HG02759 (cell line): ENCODE measurements around the gene TMEM178A.

Experiments
- ATAC-seq: cut with Tn5 transposase; IDR thresholded peaks from one replicate; pipeline ENCODE4 v1.9.1; 2021; ENCODE audit warnings: mild to moderate bottlenecking, moderate library complexity; ENCODE audit not compliant: unreplicated experiment

Gene TMEM178A

GRCh38 chr2:39673018-39673417 lies 7.3 kb downstream of the TMEM178A start:
- ATAC-seq, result no peak

DNA sequence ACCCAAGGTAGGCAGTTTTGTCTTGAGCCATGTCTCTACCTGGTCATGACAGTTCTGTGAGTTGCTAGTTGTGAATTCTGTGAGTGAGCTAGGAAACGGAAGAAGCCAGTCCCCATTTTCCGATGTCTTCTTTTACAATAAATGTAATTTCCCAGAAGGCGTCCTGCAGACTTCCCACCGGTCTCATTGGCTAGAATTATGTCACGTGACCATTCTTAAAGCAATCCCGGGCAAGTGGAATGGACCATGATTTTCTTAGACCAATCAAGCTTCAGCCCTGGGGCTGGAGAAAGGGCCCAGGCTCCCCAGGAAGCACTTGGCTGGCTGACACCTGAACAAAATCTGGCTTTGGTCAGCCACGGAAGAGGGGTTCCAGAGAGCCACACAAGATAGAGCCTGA lies 10.6 kb downstream of the TMEM178A start:
- no peak for ATAC-seq

DNA sequence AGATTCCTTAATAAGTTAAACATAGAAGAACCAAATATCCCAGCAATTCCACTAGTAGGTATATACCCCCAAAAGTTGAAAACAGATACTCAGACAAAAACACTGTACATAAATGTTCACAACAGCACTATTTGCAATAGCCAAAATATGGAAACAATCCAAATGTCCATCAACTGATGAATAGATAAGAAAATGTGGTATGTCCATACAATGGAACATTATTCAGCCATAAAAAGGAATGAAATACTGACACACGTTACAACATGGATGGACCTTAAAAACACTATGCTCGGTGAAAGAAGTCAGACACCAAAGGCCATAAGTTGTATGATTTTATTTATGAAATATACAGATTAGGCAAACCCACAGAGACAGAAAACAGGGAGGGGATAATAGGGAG lies 12.5 kb downstream of the TMEM178A start:
- ATAC-seq, result no peak

DNA sequence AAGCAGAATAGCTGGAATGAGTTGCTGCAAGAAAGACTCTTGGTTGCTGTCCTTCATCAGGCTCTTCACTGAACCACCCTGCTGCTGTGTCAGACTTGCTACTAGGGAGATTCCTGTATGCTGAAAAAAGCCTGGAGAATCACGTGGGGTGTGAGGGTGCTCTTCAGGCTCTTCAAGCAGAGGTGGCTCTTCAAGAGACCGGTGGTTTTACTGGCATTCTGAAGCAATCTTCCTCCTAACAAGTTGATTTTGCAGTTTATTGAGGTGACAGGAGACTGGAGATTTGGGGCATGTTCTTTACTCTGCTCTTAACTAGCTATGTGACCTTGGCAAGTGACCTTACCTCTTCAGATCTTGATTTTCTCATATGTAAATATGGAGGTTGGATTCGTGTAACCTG lies 14.1 kb downstream of the TMEM178A start:
- ATAC-seq, result no peak

DNA sequence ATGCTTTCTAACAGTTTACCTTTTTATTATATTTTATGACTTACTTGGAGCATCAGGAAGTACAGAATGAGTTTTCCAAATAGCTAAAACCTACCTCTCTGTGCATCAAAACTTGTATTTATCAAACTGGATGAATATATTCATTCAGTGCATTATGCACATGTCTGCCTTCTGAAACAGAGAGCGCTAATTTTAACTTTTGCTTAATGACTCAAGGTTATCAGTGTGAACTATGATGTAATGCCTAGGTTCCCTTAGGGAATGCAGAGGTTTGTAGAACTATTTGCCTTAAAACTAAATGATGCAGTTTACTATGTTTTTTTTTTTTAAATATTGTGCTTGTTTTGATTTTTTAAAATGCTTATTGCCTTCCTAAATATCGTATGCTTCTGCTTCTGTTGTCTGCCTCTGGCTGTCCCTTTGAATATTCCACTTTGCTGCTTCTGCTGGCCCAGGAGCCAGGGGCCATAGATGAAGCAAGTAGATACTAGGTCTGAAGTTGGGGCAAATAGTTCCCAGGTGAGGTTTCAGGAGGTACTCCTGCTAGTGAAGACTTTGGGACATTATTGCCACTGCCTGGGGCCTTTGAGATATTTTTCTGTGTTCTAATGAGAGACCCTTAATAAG lies 16.5 kb downstream of the TMEM178A start:
- no peak for ATAC-seq

DNA sequence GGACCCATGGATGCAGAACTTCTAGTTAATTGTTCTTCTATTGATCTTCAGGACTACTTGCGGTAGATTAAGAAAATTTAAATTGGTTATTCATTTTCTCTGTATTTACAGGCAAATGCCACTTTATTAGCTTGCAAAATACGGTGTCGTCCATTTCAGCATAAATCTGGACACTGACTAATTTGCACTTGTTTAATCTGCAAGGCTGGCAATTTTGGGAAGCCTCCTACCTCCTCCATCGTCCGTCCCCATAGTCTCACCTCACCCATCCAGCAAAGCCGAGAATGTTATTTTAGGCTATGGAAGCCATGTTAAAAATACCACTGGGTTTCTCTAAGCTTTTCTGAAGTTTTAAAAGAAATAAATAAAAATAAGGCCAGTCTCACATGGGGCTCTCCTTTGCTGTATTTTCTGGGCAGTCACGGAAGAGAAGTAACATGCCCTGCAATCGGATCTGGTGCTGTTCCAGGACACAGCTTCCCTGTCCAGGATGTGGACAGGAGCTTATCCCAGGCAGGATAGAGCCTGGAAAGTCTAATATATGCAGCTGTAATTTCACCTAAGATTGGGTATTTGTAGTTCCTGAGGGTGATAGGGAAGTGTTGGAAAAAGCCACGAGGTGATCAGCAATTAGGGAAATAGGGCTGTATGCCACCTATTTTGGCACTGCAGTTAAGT lies 17.4 kb downstream of the TMEM178A start:
- ATAC-seq, result no peak

DNA sequence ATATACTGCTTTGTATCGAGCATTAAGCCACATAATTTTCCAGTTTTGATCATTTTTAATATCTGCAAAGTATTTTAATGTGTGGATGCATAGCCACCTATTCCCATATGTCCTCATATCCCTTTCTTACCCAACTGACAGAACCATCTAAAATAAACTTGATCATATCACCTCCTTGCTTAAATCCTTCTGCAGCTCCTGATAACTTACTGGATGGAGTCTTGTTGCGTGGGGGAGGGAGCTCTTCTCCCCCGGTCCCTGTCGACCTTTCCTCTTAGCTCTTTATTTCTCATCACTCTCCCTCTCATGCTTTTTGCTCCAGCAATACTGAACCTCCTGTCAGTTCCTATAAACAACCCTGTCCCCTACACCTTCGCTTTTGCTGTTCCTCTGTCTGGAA lies 18.7 kb downstream of the TMEM178A start:
- ATAC-seq, result no peak

DNA sequence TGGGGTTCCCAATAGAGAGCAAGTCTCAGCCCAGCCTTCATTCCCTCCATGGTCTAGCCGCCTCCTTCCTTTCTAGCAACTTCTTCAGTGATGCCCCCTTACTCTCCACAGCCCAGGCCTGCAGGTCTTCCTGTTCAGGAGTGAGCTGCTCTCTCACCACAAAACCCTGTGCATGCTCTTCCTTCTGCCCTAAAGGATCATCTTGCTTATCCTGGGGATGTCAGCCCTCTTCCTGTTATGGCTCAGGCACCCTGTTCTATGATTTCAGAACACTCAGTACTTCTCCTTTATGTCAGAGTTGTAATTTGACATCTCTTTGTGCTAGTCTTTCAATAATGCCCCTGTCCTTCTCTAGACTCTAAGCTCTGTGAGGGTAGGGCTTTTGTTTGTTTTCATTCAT lies 19.4 kb downstream of the TMEM178A start:
- no peak for ATAC-seq

DNA sequence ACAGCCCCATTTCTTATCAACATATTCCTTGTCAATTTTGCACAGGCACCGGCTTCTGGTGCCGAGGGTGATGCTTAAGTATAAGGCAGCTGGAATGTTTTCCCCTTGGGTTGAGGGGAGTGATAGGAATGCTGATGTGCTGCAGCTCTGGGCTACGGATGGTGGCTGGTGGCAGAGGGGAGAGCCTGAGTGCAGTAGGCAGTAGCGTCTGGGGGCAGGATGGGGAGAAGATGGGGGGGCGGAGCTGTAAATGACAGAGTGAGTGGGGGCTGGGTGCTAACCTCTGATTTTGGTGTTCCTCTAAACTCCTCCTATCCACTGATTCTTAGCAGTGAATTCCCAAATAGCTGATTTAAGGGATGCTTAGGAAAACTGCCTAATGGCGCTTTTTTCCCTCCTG lies 20.7 kb downstream of the TMEM178A start:
- ATAC-seq, result no peak

GRCh38 chr2:39688181-39688580 lies 22.5 kb downstream of the TMEM178A start:
- no peak for ATAC-seq

DNA sequence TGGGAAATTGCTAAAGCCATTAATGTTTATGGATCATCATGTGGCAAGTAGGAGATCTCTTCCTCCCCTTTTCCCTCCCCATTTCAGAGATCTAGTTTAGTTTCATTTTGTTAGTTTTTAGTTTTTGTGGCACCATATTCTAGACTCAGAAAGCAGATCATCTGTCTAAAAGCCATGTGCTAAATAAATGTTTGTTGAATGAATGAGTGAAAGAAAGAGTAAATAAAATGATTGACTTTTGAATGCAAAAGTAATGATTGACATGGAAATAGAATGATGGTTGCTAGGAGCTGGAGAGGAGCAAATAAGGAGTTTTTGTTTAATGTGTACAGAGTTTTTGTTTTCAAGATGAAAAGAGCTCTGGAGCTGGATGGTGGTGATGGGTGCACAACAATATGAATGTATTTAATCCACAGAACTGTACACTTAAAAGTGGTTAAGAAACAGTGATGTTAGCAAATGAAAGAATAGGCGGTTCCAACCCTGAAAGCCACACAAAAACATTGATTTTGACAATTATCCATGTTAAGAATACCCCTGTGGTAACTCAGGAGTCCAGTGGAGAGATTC lies 23.6 kb downstream of the TMEM178A start:
- no peak for ATAC-seq

DNA sequence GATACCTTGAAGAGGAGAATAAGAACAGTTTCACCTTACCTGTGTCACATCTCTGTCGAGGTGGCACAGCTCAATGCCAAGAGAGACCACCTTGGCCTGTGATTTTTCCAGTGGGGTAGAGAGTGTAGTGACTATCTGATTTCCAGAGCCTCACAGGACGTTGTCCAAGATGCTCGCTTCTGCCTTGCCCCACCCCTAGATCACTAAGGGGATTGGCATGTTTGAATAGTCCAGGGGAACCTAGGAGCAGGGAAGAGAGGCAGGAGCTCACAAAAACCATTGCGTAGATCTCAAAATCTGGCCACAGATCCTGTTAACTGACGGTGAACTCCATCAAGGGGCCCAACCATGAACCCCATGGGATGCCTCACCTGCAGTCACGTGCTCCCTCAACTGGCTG lies 24.2 kb downstream of the TMEM178A start:
- ATAC-seq, result no peak

DNA sequence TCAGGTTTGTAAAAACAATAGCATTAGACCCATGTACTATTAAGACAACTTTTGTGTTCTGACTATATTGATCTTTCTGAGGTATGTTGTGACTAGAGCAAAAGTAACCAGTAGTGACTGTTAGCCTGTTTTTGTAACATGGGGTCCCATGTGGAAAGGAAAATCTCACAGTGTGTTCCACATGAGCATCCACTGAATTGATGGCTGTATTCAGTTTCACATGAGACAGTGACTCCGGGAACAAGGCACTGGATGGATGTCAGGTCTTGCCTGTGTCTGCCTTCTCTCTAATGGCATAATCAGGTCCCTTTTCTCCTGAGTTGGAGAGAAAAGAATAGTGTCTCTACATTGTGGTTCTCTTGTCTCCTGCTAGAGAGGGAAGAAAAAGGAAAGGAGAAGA lies 27.5 kb downstream of the TMEM178A start:
- no peak for ATAC-seq

DNA sequence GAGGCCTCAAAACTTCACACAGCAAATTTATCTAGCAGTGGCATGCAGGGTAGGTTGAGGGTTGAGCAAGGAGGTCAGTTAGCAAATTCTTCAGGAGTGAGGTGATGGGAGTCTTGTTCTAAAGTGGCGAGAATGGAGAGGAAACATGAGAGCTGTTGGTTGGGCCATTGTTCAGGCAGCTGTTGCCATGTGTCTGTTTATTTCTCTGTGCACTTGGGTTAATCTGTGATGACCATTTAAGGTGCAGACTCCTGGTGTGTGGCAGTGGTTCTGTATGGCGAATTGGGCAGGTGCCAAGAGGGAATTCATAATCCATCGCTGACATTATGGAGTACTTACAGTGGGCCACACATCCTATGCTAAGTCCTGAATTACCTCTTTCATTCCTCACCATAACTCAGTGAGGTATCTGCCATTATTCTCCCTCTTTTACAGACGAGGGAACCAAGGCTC lies 30.4 kb downstream of the TMEM178A start:
- ATAC-seq, result no peak

DNA sequence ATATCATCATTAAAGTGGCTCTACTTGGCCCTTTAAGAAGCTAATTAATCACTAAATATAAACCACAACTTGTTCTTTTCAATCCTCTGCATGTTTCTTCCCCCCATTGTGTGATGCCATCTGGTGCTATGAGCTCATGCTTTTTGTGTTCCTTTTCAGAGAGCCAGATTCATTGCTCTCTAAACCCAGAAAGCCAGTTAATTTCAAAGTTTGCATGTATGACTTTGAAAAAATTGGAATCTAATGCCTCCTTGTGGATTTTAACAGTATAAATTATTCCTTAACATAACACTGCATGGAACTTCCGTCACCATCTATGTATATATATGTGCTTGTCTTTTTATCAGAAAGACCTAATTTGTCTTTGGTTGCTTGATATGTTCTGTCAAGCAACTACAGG lies 31.1 kb downstream of the TMEM178A start:
- ATAC-seq, result no peak

- ATAC-seq, result no peak
Observed at GRCh38 chr2:39697454-39697853, 31.7 kb downstream of the TMEM178A start.

DNA sequence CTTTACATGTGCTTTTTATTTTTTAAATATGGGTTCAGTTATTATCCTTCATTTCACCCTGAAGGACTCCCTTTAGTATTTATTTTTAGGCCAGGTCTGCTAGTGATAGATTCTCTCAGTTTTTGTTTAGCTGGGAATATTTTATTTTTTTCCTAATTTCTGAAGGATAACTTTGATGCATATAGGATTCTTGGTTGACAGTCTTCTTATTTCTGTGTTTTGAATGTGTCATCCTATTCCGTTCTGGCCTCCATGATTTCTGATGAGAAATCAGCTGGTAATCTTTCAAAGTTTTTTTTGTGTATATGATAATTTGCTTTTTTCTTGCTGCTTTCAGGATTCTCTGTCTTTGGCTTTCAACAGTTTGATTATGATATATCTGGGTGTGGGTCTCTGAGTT lies 35.4 kb downstream of the TMEM178A start:
- no peak for ATAC-seq

GRCh38 chr2:39703181-39703872 lies 37.6 kb downstream of the TMEM178A start:
- no peak for ATAC-seq

DNA sequence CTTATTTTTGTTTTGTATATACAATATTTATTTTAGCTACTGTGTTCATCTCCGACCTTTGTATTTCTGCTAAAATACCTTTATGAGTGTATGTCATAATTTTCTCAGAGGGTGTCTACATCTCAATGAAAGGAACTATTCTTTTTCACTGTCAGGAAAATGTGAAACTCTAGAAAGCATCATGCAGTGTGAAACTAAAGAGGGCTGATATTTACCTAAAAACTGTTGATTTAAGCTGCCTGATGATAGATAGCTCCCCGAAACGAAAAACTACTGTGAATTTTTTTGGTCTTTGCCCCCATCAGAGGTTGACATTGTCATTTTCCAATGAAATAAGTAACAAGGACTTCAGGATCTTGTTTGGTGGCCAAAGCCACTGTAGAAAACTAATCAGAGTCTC lies 38.8 kb downstream of the TMEM178A start:
- no peak for ATAC-seq

DNA sequence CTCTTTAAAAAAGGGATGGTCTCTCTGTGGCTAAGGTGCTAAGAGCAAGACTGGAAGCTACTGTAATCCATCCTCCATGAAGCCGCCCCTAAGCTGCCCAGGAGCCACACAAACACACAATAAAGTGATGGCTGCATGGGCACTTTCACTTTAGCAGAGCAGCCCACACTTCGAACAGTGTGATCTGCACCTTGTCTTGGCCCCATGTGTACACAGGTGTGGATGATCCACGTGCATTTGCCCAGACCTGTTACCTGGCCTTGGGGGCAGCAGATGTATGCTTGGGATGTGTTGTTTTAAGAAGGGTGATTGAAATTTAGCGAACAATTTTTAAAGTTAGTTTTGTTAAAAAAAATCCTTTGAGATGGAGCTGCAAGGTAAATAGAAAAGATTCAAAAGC lies 39.9 kb downstream of the TMEM178A start:
- ATAC-seq, result no peak

DNA sequence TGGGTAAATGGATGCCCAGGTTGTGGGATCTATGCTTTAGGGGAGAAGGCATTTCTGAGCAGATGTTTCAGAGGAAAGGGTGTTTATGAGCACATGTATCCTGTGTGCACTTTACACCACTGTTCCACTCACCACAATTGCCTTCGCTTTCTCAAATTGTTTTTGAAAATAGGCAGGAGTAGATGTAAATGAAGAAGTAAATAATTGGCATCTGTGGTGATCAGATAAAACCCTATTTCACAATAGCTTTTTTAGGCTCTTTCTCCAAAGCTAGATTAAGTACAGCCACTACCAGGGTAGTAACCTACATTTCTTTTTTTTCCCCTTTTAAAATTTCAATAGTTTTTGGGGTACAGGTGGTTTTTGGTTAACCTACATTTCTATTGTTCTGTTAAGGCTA lies 40.6 kb downstream of the TMEM178A start:
- ATAC-seq, result no peak

DNA sequence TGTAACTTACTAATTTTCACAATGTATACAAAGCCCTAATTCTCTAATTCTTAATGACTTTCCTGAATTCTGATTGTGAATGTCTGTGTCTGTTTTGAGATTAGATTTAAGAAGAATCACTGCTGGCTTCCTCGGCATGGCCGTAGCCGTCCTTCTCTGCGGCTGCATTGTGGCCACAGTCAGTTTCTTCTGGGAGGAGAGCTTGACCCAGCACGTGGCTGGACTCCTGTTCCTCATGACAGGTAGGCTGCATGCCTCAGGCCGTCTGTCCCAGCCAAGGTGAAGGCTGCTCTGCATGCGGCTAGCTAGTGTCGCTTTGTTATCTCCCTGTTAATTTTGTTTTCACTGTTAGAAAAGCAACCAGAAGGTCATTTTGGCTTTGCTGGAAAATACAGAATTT lies 41.2 kb downstream of the TMEM178A start:
- no peak for ATAC-seq
